SIG-M5 treated with dmso at 0.1 percent for 504 hours (cell line): Measurements from ENCODE around the gene ANXA6.
"Not testable (repeated sequence)": the region's sequence is repeated elsewhere in the genome, so short reads cannot be mapped to it uniquely, and the experiment has no call there.

Experiments used
- DNase-seq: peaks from one replicate; lab custom pipeline; 2025; ENCODE audit not compliant: unreplicated experiment; lab: John Stamatoyannopoulos, UW

The ANXA6 gene

GRCh38 chr5:151181818-151182523, 24.4 kb upstream of the ANXA6 start:
- DNase-seq, result no peak

DNA sequence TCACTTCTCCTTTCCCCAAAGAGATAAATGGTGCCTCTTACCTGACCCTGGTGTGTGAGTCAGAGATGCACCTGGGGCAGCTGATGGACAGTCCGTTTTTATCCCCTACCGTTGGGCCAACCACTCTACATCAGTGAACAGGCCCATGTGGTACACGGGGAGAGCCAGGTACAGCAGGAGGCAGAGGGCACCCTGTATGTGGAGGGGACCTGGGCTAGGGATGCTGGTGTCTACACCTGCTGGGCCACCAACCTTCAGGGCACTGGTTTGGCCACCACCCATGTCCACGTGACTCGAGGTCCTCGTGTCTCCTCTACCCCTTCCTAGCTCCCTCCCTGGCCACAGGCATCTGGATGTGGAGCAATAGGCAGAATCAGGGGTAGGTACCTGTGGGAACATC, 22.7 kb upstream of the ANXA6 start:
- no peak for DNase-seq

GRCh38 chr5:151179489-151179840, 21.9 kb upstream of the ANXA6 start:
- DNase-seq, result no peak

DNA sequence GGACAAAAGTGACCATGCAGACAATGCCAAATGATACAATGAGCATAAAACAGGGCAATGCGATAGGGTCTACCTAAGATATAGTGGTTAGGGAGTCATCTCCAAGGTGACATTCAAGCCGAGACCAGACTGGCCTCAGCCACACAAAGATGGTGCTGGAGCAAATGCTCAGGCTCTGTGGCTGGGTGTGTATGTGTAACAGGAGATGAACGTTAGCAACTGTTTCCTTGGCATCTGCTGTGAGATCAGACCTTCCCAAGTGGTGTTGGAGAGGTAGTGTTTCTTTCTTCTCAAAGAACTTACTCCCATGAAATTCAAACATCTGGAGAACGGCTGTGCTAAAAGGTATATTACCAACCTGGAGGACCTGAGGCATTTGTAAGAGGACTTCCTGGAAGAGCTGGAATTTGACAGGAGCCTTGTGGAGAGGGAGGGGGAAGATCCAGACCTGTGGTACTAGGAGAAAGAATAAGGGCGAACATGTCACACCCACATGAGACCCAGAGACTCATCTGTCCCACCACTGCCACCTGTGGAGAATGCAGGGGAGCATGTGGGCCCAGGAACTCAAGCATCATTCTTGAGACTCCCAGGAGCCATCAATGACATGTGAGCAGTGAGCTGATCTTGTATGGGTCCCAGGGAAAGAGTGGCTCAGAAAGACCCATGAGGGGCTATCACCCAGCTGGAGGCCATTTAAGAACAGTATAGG, 21.4 kb upstream of the ANXA6 start:
- DNase-seq, result no peak

- DNase-seq, result no peak
Measured at GRCh38 chr5:151178372-151178771, 20.8 kb upstream of the ANXA6 start.

GRCh38 chr5:151176268-151176667, 18.7 kb upstream of the ANXA6 start:
- not testable (repeated sequence) for DNase-seq

DNA sequence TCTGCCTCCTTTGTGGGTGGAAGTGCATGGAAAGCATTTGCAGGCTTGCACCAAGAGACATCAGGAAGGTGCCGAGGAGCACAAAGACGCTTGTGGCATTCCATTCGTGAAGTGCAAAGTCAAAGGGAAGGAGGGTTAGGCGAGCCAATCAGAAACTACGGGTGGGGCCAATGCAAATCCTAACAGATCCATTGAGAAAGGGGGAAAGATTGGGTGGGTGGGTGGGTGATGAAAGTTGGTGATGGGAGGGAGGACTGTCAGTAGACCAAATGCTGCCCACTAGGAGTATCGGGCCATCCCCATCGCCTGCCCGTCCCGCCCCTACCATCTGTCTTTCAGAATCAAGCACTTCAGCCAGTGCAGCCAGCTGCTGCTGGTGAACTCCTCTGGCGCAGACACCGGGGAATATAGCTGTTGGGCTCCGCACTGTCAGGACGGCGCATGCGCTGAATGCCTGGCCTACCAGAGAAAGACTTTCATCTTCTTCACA, 17.1 kb upstream of the ANXA6 start:
- DNase-seq, result no peak

- no peak for DNase-seq
Measured at GRCh38 chr5:151173711-151174611, 16.4 kb upstream of the ANXA6 start.

DNA sequence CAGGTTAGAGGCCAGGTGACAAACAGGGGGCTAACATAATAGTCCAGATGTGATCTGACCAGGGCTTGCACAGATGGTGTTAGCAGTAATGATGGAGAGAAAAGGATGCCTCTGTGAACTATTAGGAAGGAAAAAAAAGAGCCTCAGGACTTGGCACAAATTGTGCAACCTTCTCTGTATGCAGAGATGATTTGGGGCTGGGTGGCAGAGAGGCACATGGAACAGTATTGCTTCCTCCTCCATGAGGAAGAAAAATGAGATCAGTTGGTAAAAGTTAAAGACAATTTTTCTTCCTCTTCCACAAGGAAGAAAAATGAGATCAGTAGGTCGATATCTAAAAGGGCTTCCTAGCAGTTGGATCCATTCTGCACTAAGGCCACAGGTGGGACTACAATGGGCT, 13.9 kb upstream of the ANXA6 start:
- peak; percentile 44 for DNase-seq

GRCh38 chr5:151168602-151169344, 11.2 kb upstream of the ANXA6 start:
- no peak for DNase-seq

DNA sequence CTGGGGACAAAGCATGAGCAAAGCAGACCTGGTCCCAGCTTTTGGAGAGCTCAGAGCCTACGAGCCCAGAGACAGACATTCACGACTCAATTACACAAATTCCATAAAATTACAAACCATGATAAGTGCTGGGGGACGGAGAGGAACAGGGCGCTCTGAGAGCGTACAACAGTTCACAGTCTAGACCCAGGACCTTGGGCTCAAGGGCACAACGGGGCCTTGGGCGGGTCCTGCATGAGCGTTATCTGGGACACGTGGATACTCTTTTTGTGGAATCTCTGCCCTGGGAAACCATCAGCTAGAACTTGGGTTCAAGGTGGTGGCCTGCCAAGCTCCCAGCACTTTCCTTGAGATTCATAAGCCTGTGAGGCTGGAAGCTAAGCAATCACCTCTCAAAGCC, 9.4 kb upstream of the ANXA6 start:
- DNase-seq, result no peak

DNA sequence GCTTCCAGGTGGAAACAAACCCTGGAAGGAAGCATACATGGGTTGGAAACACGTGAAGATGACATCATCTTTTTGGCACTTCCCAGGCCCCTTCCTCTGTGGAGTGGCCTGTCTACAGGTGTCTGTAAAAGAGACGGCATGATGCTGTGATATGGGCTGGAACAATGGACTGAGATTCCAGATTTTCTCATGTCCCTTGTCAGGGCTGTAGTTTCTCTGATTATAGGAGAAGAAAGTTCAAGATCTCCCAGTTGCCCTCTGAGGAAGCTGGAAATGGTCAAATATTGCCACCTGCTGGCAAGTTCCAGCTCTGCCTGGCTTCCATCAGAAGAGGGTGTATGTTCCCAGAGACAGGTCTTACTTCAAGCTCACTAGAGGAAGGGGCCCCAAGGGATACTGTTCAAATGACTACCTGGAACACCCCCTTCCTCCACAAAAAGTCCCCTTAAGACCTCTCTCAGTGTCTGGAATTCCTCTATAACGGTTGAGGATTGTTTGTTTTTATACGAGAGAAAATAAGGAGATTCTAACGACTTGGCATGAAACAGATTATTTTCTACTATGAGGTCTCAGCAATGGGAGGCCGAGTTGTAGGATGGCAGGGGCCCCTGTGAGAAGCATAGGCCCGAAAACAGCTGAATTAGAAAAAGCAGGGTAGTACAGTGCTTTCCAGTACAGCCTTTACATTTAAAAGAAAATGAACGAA, 7.3 kb upstream of the ANXA6 start:
- DNase-seq, result peak; percentile 78

DNA sequence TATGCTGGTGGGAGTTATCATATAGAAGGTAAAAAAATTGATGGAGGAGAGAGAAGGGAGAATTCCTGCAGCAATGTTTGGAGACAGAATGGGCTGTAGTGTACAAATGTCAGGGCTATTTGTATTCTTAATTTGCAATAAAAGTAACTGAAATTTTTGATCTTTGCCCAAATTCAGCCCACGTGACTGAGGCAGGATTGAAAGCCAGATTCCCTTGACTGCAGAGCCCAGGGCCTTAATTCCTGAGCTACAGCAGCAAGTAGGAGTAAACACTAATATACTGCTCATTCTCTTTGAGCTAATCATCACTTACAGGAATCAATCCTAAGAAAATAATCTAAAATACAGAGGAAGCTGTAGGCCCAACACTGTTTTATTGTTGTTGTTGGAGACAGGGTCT, 5.2 kb upstream of the ANXA6 start:
- DNase-seq, result no peak

- DNase-seq, result no peak
Measured at GRCh38 chr5:151159649-151160373, 2.2 kb upstream of the ANXA6 start.

- DNase-seq, result no peak
Measured at GRCh38 chr5:151158287-151158661, 695 bp upstream of the ANXA6 start.

DNA sequence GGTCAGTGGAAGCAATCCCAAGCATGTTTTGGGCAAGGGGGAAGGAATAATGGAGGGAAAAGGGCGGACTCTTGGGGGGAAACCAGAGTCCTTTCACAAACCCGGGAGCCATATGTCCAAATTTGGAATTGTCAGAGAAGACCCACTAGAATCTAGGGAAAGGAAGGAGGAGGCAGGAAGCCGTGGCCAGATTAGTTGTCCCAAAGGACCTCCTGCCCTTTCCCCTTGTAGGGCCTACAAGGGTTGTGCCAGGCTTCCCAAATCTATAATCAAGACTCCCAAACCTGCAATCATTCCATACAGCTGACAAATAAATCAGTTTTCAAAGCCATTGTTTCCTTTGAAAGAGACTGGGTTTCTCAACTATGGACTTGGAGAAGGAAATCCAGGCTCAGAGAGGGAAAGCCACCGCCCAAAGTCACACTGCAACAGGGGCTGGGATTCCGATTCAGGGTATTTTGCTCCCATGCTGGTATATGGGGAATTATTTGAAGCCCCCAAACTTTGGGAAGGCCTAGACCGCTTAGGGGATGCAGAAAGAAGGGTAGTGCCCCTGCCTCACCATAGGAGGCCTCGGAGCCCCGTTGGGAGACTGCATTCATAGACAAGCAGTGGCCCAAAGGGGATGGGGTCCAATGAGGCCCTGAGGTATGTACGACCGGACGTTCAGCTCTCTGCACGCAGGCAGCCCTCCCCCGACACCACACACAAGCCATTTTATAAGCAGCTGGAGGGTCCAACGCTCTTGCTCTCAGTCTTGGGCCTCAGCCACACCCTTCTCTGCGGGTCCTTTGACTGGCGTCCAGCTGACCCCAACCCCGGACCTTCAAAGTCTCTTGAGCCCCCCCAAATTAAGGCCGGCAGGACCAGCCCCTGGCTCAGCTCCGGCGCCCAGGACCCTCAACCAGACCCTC, 815 bp downstream of the ANXA6 start:
- DNase-seq, result no peak

DNA sequence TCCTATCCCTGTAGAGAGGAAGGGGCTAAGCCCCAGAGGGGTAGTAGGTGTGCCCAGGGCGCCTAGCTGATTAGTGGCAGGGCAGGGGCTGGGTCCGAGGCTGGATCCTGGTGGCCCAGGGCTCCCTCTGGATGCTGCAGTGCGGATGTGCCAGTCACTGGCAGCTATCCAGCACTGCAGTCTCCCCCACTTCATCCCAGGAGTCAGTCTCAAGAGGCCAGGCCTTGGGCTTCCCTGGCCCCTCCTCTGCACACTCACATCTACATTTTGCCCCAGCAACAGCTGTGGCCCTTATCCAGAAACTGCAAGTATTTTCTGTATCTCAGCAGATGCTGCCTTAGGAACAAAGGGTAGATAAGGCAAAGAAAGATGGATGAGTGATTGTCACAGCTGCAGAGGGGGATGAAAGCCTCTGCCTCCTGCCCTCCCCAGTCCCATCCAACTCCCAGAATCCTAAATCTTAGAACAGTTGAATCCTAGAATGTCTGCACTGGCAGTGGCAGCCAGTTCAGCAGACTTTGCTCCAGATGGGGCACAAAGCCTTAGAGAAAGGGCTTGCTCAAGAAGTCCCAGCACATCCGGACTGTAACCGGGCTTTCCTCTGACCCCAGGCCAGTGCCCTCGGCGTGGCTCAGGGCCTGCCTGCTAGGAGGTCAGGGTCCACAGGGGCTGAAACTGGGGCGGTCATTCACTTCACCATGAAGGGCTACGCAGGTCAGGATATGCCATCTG, 1.6 kb downstream of the ANXA6 start:
- DNase-seq, result no peak
